C4-2B (cell line): ENCODE measurements around the gene CASK.

Experiments
- CTCF ChIP-seq: fragments of 450-650 bp; conservative IDR thresholded peaks from 2 replicates; pipeline ENCODE4 v1.5.1; 2017; ENCODE audit warnings: mild to moderate bottlenecking
- ZFX ChIP-seq: fragments of 450-650 bp; IDR thresholded peaks from 2 replicates; pipeline ENCODE4 v1.6.1; 2017

GRCh38 chrX:41808047-41808446 lies 115.3 kb downstream of the CASK start:
- no peak for TF ChIP-seq CTCF
- no peak for TF ChIP-seq ZFX
